ENCODE data around the gene SEMA3G.

The SEMA3G gene

DNA sequence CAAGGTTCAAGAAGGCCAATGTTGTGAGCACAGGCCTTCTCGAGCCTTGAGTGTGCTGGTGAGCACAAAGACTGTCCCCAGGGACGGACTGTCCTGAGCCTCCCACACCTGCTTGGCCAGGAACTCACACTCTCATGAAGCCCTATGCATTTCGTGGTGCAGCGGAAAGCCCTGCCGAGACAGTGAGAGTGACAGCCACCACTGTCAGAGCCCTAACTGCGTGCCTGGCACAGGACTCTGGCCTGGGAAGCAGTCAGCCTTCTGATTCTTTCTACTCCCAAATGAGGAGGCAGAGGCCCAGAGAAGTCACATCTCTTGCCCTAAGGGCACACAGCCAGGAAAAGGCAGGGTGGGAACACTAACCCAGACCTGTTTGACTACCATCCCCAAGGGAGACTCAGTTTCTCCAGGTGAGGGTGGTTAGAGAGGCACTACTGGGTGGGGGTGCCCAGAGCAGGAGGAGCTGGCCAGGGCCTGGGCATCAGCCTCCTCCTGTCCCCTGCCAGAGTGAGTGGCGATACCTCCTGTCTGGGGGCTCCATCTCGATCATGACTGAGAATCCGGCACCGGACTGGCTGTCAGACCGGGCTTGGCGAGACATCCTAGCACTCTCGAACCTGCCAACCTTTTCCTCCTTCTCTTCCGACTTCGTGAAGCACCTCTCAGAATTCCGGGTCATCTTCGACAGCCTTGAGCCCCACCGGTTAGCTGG lies 50.8 kb downstream of the SEMA3G start:
- no peak for DNase-seq

DNA sequence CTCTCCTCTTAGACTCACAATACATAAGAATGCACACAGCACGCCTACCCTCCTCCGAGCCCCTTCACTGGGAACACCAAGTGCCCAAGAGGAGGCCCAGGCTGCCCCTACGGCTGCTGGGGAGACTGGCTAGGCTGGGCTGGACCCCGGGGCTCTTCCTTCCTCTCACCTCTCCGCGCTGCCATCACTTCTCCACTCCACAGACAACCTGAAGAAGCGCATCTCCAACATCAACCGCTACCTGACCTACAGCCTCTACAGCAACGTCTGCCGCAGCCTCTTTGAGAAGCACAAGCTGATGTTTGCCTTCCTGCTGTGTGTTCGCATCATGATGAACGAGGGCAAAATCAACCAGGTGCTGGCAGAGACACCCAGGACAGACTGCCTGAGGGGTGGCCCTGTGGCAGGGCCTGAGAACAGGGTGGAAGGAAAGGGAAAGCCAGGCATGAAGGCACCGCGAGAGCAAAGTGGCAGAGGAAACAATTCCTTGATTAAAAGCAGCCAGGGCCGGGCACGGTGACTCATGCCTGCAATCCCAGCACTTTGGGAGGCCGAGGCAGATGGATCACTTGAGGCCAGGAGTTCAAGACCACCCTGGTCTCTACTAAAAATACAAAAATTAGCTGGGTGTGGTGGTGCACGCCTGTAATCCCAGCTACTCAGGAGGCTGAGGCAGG lies 51.6 kb downstream of the SEMA3G start:
- DNase-seq = no peak

DNA sequence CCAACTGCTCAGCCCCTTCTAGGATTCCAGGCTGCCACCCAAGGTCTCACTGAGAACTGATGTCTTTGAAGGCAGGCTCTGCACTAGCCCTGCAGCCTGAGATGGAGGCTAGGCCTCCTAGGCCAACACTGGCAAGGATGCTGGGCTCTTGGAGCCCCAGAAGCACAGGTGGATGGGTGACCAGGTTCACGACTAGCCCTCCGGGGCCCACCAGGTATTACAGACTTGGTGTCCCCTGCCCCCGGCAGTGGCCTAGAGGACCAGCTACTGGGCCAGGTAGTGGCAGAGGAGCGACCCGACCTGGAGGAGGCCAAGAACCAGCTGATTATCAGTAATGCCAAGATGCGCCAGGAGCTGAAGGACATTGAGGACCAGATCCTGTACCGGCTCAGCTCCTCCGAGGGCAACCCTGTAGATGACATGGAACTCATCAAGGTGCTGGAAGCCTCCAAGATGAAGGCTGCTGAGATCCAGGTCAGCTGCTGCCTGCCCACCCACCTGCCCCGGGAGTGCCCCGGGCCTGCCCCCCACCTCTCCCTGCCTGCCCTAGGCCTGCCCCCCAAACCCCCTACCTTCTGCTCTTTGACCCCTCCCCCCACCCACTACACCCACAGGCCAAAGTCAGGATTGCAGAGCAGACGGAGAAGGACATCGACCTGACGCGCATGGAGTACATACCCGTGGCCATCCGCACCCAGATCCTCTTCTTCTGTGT lies 52.5 kb downstream of the SEMA3G start:
- no peak for DNase-seq

DNA sequence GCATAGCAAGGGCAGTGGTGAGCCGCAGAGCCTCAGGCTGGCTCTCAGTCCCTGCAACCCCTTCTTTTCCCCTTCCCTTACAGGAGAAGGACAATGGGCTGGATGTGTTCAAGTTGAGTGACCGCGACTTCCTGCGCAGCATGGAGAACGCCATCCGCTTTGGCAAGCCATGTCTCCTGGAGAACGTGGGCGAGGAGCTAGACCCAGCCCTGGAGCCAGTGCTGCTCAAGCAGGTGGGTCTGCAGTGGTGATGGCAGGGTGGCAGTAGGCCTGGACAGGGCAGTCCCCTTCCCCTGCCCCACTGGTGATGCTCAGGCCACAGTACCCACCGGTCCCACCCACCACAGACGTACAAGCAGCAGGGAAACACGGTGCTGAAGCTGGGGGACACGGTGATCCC lies 53.8 kb downstream of the SEMA3G start:
- DNase-seq = no peak

- no peak for DNase-seq
Observed at GRCh38 chr3:52388933-52389332, 56.0 kb downstream of the SEMA3G start.

DNA sequence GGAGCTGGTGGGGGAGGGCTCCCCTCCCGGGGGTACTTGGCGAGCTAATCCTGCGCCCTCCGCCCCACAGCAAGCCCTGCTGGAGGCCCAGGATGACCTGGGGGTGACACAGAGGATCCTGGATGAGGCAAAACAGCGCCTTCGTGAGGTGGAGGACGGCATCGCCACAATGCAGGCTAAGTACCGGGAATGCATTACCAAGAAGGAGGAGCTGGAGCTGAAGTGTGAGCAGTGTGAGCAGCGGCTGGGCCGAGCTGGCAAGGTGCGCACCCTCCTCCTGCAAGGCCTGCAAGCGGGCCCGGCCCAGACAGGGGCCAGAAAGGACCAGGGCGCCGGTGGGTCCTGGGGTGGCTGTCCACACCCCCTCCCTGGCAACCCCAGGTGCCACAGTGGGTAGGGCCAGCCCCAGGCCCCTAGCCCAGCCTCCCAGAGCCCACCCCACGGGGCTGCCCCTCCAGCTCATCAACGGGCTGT lies 56.5 kb downstream of the SEMA3G start:
- DNase-seq = no peak

DNA sequence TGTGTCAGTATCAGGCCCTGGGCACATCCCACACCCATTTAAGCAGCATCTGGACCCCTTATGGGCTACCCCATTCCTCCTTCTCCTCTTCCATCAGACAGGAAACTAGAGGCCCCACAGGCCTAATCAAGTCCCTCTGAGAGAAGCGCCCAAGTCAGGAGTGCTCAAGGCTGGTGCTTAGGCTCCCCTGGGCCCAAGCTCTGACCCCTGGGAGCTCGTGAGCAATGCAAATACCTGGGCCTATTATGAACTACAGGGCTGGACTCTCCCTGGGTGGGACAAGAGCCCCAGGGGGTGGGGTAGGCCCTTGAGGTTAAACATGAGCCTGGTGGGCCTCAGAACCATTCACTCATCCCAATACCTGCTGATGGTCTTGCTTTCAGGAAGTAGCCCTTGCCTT lies 57.4 kb downstream of the SEMA3G start:
- no peak for DNase-seq

DNA sequence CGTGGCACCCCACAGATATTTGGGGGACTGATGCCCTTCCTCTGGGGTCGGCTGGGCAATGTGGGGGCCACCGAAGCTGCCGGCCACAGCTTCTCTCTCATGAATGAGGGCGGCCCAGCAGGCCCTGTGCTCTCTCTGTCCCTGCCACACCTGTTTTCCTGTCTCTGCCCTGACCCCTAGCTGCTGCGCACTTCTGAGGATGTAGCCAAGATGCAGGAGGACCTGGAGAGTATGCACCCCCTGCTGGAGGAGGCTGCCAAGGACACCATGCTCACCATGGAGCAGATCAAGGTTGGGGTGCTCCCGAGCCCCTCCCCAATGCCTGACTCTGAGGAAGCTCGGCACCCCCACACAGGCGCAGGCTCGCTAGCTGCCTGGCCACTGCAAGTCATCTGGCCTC lies 59.7 kb downstream of the SEMA3G start:
- DNase-seq = no peak

DNA sequence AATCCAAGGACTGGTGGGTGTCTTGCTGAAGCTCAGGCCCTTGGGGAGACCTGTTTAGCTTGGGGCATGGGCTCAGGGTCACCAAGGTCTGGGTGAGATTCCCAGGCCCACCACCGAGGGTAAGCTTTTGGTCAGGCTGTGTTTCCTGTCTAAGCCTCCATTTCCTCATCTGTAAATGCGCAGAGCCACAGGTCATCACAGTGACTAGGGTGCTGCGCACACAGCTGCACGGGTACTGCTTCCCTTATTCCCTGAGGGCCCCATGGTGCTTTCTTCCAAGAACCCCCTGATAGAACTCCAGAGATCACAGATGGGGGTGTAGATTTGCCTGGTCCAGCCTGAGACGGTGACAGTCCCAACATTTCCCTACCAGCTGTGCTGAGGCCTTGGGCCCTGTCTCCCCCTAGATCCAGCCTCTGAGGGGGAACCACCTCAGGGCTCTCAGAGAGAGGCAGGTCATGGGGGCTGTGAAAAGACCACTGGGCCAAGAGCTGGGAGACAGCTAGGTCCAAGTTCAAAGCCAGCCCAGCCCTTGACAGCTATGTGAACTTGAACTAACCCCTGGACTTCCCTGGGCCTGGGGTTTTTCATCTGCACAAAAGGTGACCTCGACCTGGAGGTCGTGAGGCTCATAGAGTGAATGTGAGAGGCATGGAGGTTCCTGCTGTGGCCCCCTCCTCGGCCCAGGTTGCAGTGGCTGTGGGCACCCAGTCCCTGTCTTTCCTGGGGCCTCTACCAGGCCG lies 60.7 kb downstream of the SEMA3G start:
- no peak for DNase-seq

GRCh38 chr3:52383446-52383845 lies 61.5 kb downstream of the SEMA3G start:
- DNase-seq = no peak
